Measurements from ENCODE around the gene FAAP100. TPM values are rescaled to one million over a fixed set of nuclear protein-coding genes. Genes with fewer than 3 reads are reported as not detected.

Gene FAAP100
- total and polyA plus RNA-seq, 5 donors, result 12.0 to 15.3 (median 13.0) TPM

DNA sequence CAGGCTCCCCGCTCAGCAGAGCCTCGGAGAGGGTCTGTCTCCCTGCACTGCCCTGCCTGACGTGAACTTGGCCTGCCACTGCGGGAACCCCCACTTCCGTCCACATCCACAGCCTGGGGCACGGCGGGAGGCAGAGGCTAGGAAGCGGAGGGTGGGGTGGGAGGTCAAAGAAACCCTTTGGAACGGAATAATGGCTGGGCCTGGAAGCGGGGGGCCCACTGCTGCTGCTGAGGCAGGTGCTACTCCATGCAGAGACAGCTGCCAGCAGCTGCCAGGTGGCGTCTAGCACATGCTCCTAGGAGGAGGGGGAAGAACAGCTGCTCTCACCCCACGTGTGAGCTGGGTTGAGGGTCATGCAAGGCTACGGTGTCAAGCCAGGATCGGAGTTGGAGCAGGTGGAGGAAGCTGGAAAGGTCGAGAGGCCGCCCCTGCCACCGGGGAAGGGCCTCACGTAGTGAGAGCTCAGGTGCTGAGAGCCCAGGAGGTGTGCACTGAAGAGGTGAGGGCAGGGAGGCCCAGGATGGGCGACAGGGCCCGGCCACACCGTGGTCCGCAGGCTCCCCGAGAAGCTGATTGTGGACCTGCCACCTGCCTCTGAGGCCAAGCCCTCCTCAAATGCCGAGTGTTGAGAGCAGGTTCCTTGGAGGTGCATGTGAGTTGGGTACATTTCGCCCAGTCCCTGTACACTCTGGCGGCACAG, 14.1 kb downstream of the FAAP100 start:
- 74% methylated on average over 26 of the region's 26 CpGs for WGBS
- Histone ChIP-seq H3K27me3 (ENCODE audit: control insufficient read depth, insufficient read depth) (no peaks in the 10 kb centered on the region), H3K27ac (ENCODE audit: low read length) (no peak overlapping the region), H3K4me1 (ENCODE audit: control insufficient read depth, insufficient read depth, low read length) (no peaks in the 10 kb centered on the region), H3K9me3 (ENCODE audit: control insufficient read depth, low read length) (no peaks in the 10 kb centered on the region), H3K4me3 (ENCODE audit: low read length) (no peak overlapping the region)
- intact Hi-C loops (cut with DNase I), result loop anchor here in 2 of 4 donors (2.0 to 5.0 kb wide), 2 partner anchors 281 to 285 kb away; no protein-coding TSS in a partner anchor
- ATAC-seq (peak; percentile 1 to 2), DNase-seq (peak in 1 of 3 donors; percentile 56)

DNA sequence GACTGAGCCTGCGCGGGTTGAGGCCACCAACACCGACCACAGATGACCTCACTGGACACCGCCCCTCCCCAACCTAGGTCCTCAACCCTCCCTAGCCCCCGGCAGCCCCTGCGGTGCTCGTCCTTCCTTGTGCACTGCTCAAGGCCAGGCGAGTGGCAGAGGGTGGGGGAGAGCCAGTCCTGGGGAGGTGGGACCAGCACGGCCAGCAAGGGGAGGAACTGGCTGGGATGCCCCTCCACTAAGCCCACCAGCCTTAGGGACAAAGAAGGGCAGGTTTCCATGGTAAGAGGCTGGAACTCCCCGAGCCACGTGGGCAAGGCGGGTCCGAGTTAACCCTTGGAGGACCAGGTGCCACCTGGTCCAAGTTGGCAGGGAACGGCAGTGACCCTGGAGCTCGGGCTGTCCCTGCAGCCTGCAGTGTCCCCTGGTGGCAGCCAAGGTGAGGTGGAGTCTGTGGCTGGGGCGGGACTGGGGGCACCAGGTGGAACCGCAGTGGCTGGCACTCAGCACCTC, 14.8 kb downstream of the FAAP100 start:
- intact Hi-C loops (cut with DNase I), result loop anchor here in 2 of 4 donors (2.0 to 5.0 kb wide), 2 partner anchors 280 to 285 kb away; no protein-coding TSS in a partner anchor
- no peaks in the 10 kb centered on the region for H3K27me3 ChIP-seq (ENCODE audit: control insufficient read depth, insufficient read depth)
- no peak overlapping the region for H3K4me3 ChIP-seq (ENCODE audit: low read length)
- 14% methylated on average over 17 of the region's 17 CpGs for WGBS
- H3K9me3 ChIP-seq (ENCODE audit: control insufficient read depth, low read length), result no peaks in the 10 kb centered on the region
- DNase-seq (peak in 2 of 3 donors; percentile 79 to 80), ATAC-seq (peak; percentile 37 to 60)
- no peak overlapping the region for H3K27ac ChIP-seq (ENCODE audit: low read length)
- H3K4me1 ChIP-seq (ENCODE audit: control insufficient read depth, insufficient read depth, low read length), result no peaks in the 10 kb centered on the region

DNA sequence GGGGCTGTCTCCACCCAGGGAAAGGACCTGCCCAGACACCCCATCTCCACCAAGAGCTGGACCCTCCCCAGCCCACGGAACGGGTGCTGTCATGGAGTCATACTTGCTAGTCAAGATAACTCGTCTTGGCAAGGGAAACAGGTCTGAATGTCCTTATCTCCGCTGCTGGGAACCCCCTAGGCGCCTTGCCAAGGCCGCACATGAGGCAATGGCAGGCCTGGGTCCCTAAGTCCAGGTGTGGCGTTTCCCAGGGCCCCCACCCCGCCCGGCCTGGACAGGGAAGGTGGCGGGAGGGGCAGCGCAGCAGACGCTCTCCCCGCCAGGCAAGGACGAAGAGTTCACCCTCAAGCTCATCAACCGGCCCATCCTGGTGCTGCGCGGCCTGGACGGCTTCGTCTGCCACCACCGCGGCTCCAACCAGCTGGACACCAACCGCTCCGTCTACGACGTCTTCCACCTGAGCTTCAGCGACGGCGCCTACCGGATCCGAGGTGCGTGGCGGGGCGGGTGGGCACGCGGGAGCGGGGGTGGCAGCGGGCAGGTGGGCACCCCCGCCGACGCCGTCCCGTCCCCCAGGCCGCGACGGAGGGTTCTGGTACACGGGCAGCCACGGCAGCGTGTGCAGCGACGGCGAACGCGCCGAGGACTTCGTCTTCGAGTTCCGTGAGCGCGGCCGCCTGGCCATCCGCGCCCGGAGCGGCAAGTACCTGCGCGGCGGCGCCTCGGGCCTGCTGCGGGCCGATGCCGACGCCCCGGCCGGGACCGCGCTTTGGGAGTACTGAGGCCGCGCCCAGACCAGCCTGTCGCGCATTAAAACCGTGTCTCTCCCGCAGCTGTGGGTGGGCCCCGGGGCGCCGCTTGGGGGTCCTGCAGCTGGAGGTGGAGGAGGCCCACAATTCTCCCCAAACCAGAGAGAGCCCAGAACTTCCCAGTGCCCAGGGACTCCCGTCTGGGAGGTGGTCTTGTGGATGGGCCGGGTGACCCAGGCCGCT, 15.6 kb downstream of the FAAP100 start:
- DNase-seq (peak in 2 of 3 donors; percentile 58 to 71), ATAC-seq (peak in 1 of 2 donors; percentile 8)
- H3K4me3 ChIP-seq (ENCODE audit: low read length), result no peak overlapping the region

GRCh38 chr17:81535480-81536298, 16.5 kb downstream of the FAAP100 start:
- no peaks in the 10 kb centered on the region for H3K4me1 ChIP-seq (ENCODE audit: control insufficient read depth, insufficient read depth, low read length)
- DNase-seq (no peak), ATAC-seq (no peak)
- no peaks in the 10 kb centered on the region for H3K27me3 ChIP-seq (ENCODE audit: control insufficient read depth, insufficient read depth)
- intact Hi-C loops (cut with DNase I), result loop anchor here in 2 of 4 donors (2.0 to 5.0 kb wide), 2 partner anchors 278 to 283 kb away; no protein-coding TSS in a partner anchor
- no peak overlapping the region for H3K27ac ChIP-seq (ENCODE audit: low read length)
- no peak overlapping the region for H3K4me3 ChIP-seq (ENCODE audit: low read length)
- no peaks in the 10 kb centered on the region for H3K9me3 ChIP-seq (ENCODE audit: control insufficient read depth, low read length)
- 53% methylated on average over 13 of the region's 13 CpGs for WGBS

More for the DNA sequence above, 15.6 kb downstream of the FAAP100 start:
- H3K9me3 ChIP-seq (ENCODE audit: control insufficient read depth, low read length), result no peaks in the 10 kb centered on the region
- intact Hi-C loops (cut with DNase I), result loop anchor here in 2 of 4 donors (2.0 to 5.0 kb wide), 2 partner anchors 279 to 284 kb away; no protein-coding TSS in a partner anchor
- H3K27me3 ChIP-seq (ENCODE audit: control insufficient read depth, insufficient read depth), result no peaks in the 10 kb centered on the region
- H3K27ac ChIP-seq (ENCODE audit: low read length), result no peak overlapping the region
- WGBS, result 8% methylated on average over 89 of the region's 89 CpGs
- no peaks in the 10 kb centered on the region for H3K4me1 ChIP-seq (ENCODE audit: control insufficient read depth, insufficient read depth, low read length)

GRCh38 chr17:81535007-81535328, 17.2 kb downstream of the FAAP100 start:
- ATAC-seq (no peak), DNase-seq (peak in 1 of 3 donors; percentile 23)
- H3K4me3 ChIP-seq (ENCODE audit: low read length), result no peak overlapping the region
- 71% methylated on average over 5 of the region's 5 CpGs for WGBS
- H3K27ac ChIP-seq (ENCODE audit: low read length), result no peak overlapping the region
- intact Hi-C loops (cut with DNase I), result loop anchor here in 1 of 4 donors (5.0 kb wide), 1 partner anchor 278 kb away; no protein-coding TSS in a partner anchor
- no peaks in the 10 kb centered on the region for H3K9me3 ChIP-seq (ENCODE audit: control insufficient read depth, low read length)
- H3K4me1 ChIP-seq (ENCODE audit: control insufficient read depth, insufficient read depth, low read length), result no peaks in the 10 kb centered on the region
- no peaks in the 10 kb centered on the region for H3K27me3 ChIP-seq (ENCODE audit: control insufficient read depth, insufficient read depth)

GRCh38 chr17:81534157-81535006, 17.8 kb downstream of the FAAP100 start:
- DNase-seq (peak in 2 of 3 donors; percentile 31 to 48), ATAC-seq (no peak)
- H3K27ac ChIP-seq (ENCODE audit: low read length), result no peak overlapping the region
- intact Hi-C loops (cut with DNase I), result loop anchor here in 1 of 4 donors (5.0 kb wide), 1 partner anchor 277 kb away; no protein-coding TSS in a partner anchor
- WGBS, result 58% methylated on average over 6 of the region's 6 CpGs
- no peaks in the 10 kb centered on the region for H3K27me3 ChIP-seq (ENCODE audit: control insufficient read depth, insufficient read depth)
- H3K9me3 ChIP-seq (ENCODE audit: control insufficient read depth, low read length), result no peaks in the 10 kb centered on the region
- no peak overlapping the region for H3K4me3 ChIP-seq (ENCODE audit: low read length)
- H3K4me1 ChIP-seq (ENCODE audit: control insufficient read depth, insufficient read depth, low read length), result no peaks in the 10 kb centered on the region

DNA sequence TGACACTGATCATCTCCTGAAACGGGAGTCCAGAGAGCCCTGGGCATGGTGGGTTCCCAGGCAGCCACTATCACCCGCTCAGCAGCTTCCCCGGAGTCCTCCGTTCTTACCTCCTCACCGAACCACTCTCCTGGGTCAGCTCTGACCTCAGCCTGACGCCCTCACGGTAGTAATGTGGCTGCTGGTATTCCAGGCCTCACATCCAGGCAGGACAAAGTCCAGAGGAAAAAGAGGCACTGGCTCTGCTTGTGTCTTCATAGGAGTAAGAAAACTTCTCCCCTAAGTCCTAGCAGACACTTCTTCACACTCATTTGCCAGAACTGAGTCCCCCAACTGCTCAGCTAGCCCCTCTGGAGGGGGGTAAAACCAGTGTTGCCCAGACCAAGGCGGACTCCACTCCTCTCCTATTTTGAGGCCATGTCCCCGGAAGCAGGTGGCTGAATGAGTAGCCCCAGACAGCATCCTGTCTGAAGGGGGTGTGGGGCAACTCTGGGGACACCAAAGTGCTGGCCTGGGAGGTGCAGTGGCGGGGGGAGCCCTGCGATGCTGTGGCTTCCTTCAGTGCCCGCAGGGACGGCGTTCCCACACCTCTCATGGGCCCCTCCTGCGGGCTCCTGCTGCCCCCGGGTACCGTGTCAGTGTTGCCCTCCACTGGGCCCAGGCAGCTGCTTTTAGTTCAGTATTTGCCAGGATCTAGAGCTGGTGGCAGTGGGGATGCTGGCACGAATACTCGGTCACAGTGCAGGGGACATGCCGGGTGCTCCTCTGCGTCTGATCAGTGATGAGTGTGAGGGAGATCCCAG, 18.6 kb downstream of the FAAP100 start:
- 62% methylated on average over 21 of the region's 21 CpGs for WGBS
- ATAC-seq (no peak), DNase-seq (peak in 2 of 3 donors; percentile 26 to 51)
- Histone ChIP-seq H3K4me1 (ENCODE audit: control insufficient read depth, insufficient read depth, low read length) (no peaks in the 10 kb centered on the region), H3K4me3 (ENCODE audit: low read length) (no peak overlapping the region), H3K9me3 (ENCODE audit: control insufficient read depth, low read length) (no peaks in the 10 kb centered on the region), H3K27me3 (ENCODE audit: control insufficient read depth, insufficient read depth) (no peaks in the 10 kb centered on the region), H3K27ac (ENCODE audit: low read length) (no peak overlapping the region)
- intact Hi-C loops (cut with DNase I), result no loop called here

DNA sequence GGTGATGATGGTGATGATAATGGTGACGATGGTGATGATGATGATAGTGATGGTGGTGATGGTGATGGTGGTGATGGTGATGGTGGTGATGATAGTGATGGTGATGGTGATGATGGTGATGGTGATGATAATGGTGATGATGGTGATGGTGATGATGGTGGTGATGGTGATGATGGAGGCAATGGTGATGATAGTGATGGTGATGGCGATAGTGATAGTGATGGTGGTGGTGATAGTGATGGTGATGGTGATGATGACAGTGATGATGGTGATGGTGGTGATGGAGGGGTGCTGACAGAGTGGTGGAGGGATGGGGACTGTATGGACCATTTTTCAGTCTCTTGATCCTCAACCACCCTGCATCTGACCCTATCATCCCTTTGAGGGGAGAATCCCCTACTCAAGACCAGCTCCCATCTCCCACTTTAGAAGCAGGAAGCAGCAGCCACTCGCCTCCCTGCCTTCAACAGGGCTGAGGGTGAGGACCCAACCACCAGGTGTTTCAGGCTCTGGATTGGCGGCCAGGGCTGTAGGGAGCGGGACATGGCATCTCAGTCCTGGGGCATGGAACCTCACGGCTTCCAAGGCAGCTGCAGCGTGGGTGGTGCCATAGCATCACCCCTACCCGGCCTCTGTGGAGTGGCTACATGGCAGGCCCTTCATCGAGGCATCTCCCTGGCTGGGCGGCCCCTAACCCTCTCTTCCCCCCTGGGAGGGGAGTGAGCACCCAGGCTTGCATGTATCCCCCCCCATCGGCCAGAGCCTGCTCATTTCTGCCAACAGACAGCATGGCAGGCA, 19.5 kb downstream of the FAAP100 start:
- H3K9me3 ChIP-seq (ENCODE audit: control insufficient read depth, low read length), result no peaks in the 10 kb centered on the region
- WGBS, result 90% methylated on average over 11 of the region's 11 CpGs

More for the DNA sequence above, 19.5 kb downstream of the FAAP100 start:
- intact Hi-C loops (cut with DNase I), result no loop called here
- DNase-seq, result peak in 2 of 3 donors; percentile 18 to 63
- H3K27me3 ChIP-seq (ENCODE audit: control insufficient read depth, insufficient read depth), result no peaks in the 10 kb centered on the region
- H3K27ac ChIP-seq (ENCODE audit: low read length), result no peak overlapping the region
- ATAC-seq, result no peak
- H3K4me3 ChIP-seq (ENCODE audit: low read length), result no peak overlapping the region
- H3K4me1 ChIP-seq (ENCODE audit: control insufficient read depth, insufficient read depth, low read length), result no peaks in the 10 kb centered on the region

Measured in right cardiac atrium (tissue), 5 donors.